ENCODE measurements around the gene TRAPPC14.
A peak's percentile ranks its signal among the peaks of the same experiment; 100 is the strongest.
"Not testable (repeated sequence)": the region's sequence is repeated elsewhere in the genome, so short reads cannot be mapped to it uniquely, and the experiment has no call there.

TRAPPC14 gene

DNA sequence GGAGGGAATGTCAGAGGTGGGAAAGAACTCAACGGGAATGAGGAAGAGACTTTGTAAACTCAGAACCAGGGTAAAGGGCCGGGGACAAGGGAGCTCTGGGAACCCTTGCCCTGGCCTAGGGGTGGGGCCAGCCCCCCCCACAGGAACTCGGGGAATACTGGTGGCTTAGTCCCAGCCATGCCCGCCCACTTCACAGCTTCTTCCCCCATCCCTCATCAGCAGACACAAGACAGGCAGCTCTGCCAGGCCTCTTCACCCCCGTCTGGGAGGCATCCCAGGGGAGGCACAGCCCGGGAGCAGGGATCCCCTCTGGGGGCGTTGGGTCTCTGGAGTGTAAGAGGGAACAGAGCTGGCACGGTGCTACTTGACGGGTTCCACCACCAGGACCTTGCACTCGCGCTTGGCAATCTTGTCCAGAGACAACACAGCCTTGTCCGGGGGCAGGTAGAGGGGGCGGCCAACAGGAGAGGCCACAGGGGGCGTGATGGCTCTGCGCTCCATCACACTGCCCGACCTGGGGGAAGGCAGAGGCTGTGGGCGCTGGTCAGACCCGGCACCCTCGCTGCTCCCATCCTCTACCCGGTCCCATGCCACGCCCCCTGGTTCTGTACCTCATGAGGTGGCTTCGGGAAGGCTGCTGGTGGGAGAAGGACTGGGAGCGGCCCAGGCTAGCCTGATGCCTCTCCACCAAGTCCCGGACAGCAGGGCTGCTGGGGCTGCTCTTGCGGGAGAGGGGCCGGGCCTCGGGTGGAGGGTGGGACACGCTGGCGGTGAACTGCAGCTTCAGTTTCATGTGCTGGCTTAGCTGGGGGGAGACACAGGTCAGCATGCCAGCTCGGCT is 3.7 kb downstream of the TRAPPC14 start:
- no peaks in the 10 kb centered on the region for H3K27me3 ChIP-seq (ENCODE audit: insufficient read depth, low read length)
- no peak overlapping the region for H2AFZ ChIP-seq (ENCODE audit: low read depth, low read length)
- no peak overlapping the region for H3K4me3 ChIP-seq (ENCODE audit: low read length)
- H3K9me3 ChIP-seq (ENCODE audit: low read length), result no peaks in the 10 kb centered on the region
- peaks cover 43% of the 10 kb centered on the region for H3K36me3 ChIP-seq (ENCODE audit: insufficient read depth, low read length)
- peaks cover 15% of the 10 kb centered on the region for H3K4me1 ChIP-seq (ENCODE audit: insufficient read depth, low read length)

DNA sequence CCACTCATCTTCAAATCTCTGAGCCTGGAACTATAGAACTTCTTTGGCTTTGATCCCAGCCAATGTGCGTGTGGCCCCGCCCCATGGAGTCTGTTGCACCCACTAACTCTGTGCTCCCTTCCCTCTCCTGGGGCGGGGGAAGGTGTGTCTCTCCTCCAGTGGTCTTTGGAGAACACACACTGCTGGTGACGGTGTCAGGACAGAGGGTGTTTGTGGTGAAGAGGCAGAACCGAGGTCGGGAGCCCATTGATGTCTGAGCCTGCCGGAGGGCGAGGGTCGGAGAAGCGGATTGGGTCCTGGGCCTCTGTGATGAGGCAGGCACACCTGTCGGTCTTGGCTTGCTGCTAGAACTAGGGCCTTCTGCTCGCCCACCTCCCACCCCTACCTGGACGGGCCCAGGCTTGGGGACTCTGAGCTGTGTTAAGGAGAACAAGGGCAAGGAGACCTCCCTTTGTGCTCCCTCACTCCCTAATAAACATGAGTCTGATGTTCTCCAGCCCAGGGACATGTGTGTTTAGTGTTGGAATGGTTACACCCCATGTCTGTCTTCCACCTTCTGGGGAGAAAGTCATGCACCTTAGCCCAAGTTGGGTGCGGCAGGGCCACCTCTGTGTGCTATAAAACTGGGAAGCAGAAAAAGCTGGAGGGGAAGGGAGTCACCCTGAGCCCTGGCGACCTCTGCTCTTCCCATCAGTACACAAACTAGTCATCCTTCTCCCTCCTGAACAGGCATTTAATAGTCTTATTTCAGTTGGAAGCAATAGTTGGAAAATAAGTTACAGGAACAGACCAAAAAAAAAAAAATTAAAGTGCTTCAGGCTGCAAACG is 4.6 kb downstream of the TRAPPC14 start:
- no peaks in the 10 kb centered on the region for H3K9me3 ChIP-seq (ENCODE audit: low read length)
- H3K4me3 ChIP-seq (ENCODE audit: low read length), result no peak overlapping the region
- H3K27me3 ChIP-seq (ENCODE audit: insufficient read depth, low read length), result no peaks in the 10 kb centered on the region
- peaks cover 43% of the 10 kb centered on the region for H3K36me3 ChIP-seq (ENCODE audit: insufficient read depth, low read length)
- H2AFZ ChIP-seq (ENCODE audit: low read depth, low read length), result no peak overlapping the region
- H3K4me1 ChIP-seq (ENCODE audit: insufficient read depth, low read length), result peaks cover 19% of the 10 kb centered on the region

- peaks cover 43% of the 10 kb centered on the region for H3K36me3 ChIP-seq (ENCODE audit: insufficient read depth, low read length)
- H3K9me3 ChIP-seq (ENCODE audit: low read length), result no peaks in the 10 kb centered on the region
- H3K4me3 ChIP-seq (ENCODE audit: low read length), result no peak overlapping the region
- H3K27me3 ChIP-seq (ENCODE audit: insufficient read depth, low read length), result no peaks in the 10 kb centered on the region
- no peak overlapping the region for H2AFZ ChIP-seq (ENCODE audit: low read depth, low read length)
- peaks cover 21% of the 10 kb centered on the region for H3K4me1 ChIP-seq (ENCODE audit: insufficient read depth, low read length)
Observed at GRCh38 chr7:100152937-100153666, 5.4 kb downstream of the TRAPPC14 start.

- H3K9me3 ChIP-seq (ENCODE audit: low read length), result no peaks in the 10 kb centered on the region
- H3K4me1 ChIP-seq (ENCODE audit: insufficient read depth, low read length), result peaks cover 17% of the 10 kb centered on the region
- H3K27me3 ChIP-seq (ENCODE audit: insufficient read depth, low read length), result no peaks in the 10 kb centered on the region
- H2AFZ ChIP-seq (ENCODE audit: low read depth, low read length), result no peak overlapping the region
- H3K36me3 ChIP-seq (ENCODE audit: insufficient read depth, low read length), result peaks cover 43% of the 10 kb centered on the region
- H3K4me3 ChIP-seq (ENCODE audit: low read length), result no peak overlapping the region
Observed at GRCh38 chr7:100152404-100152803, 6.1 kb downstream of the TRAPPC14 start.

GRCh38 chr7:100148559-100149328 is 9.8 kb downstream of the TRAPPC14 start, which contains the start of gene LAMTOR4:
TSS of gene LAMTOR4 (plus strand) at chr7:100148918. CDS start at chr7:100148973, 55 bp downstream.
- Histone ChIP-seq H3K9me3 (ENCODE audit: low read length) (no peaks in the 10 kb centered on the region), H3K27me3 (ENCODE audit: insufficient read depth, low read length) (no peaks in the 10 kb centered on the region), H3K4me3 (ENCODE audit: low read length) (peak within 1 kb of the TSS; percentile 89), H2AFZ (ENCODE audit: low read depth, low read length) (peak within 1 kb of the TSS; percentile 66), H3K36me3 (ENCODE audit: insufficient read depth, low read length) (peaks cover 19% of the 10 kb centered on the region), H3K4me1 (ENCODE audit: insufficient read depth, low read length) (peaks cover 11% of the 10 kb centered on the region)

GRCh38 chr7:100148225-100148558 is 10.3 kb downstream of the TRAPPC14 start:
- Histone ChIP-seq H3K27me3 (ENCODE audit: insufficient read depth, low read length) (no peaks in the 10 kb centered on the region), H3K36me3 (ENCODE audit: insufficient read depth, low read length) (peaks cover 13% of the 10 kb centered on the region), H3K4me3 (ENCODE audit: low read length) (peak overlapping the region; percentile 89), H2AFZ (ENCODE audit: low read depth, low read length) (peak overlapping the region; percentile 66), H3K9me3 (ENCODE audit: low read length) (no peaks in the 10 kb centered on the region), H3K4me1 (ENCODE audit: insufficient read depth, low read length) (peaks cover 11% of the 10 kb centered on the region)

GRCh38 chr7:100147278-100147677 is 11.2 kb downstream of the TRAPPC14 start:
- Histone ChIP-seq H2AFZ (ENCODE audit: low read depth, low read length) (no peak overlapping the region), H3K36me3 (ENCODE audit: insufficient read depth, low read length) (peaks cover 6% of the 10 kb centered on the region), H3K4me1 (ENCODE audit: insufficient read depth, low read length) (peaks cover 11% of the 10 kb centered on the region), H3K4me3 (ENCODE audit: low read length) (no peak overlapping the region), H3K9me3 (ENCODE audit: low read length) (no peaks in the 10 kb centered on the region), H3K27me3 (ENCODE audit: insufficient read depth, low read length) (no peaks in the 10 kb centered on the region)

GRCh38 chr7:100146350-100146749 is 12.2 kb downstream of the TRAPPC14 start:
- H3K9me3 ChIP-seq (ENCODE audit: low read length); H3K36me3 ChIP-seq (ENCODE audit: insufficient read depth, low read length); H3K4me3 ChIP-seq (ENCODE audit: low read length); H2AFZ ChIP-seq (ENCODE audit: low read depth, low read length); H3K27me3 ChIP-seq (ENCODE audit: insufficient read depth, low read length): not testable (repeated sequence)
- peaks cover 11% of the 10 kb centered on the region for H3K4me1 ChIP-seq (ENCODE audit: insufficient read depth, low read length)

DNA sequence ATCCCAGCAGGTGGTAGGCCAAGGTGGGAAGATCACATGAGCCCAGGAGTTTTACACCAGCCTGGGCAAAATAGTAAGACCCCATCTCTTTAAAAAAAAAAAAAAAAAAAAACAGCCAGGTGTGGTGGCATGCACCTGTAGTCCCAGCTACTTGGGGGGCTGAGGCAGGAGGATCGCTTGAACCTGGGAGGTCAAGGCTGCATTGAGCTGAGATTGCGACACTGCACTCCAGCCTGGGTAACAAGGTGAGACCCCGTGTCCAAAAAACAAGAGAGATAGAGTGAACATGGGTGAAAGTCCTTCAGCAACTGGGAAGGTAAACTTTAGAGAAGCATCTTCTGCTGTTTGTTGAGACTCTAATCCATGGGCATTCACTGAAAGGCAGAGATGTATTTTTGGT is 16.1 kb downstream of the TRAPPC14 start:
- Histone ChIP-seq H3K36me3 (ENCODE audit: insufficient read depth, low read length) (no peaks in the 10 kb centered on the region), H3K9me3 (ENCODE audit: low read length) (no peaks in the 10 kb centered on the region), H3K4me3 (ENCODE audit: low read length) (no peak overlapping the region), H2AFZ (ENCODE audit: low read depth, low read length) (no peak overlapping the region), H3K4me1 (ENCODE audit: insufficient read depth, low read length) (no peaks in the 10 kb centered on the region), H3K27me3 (ENCODE audit: insufficient read depth, low read length) (no peaks in the 10 kb centered on the region)

DNA sequence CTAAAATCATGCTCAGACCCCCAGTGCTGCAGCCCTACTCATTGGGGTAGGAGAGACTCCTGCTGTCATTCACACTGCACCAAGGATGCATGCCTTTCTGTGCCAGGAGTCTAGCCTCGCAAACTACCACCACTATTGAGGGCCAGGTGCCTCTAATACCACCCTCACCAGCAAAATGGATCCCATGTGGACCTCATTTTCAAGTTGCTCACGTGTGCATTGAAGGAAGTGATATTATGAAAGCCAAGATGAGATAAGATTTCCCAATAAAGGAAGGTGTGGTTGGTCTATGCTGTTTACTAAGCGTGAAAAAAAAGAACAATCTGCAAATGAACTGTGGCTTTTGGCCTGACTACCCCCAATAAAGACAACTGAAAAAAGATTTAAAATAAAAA is 17.0 kb downstream of the TRAPPC14 start:
- peak overlapping the region; percentile 10 for H2AFZ ChIP-seq (ENCODE audit: low read depth, low read length)
- H3K4me3 ChIP-seq (ENCODE audit: low read length), result no peak overlapping the region
- H3K36me3 ChIP-seq (ENCODE audit: insufficient read depth, low read length), result no peaks in the 10 kb centered on the region
- no peaks in the 10 kb centered on the region for H3K9me3 ChIP-seq (ENCODE audit: low read length)
- H3K4me1 ChIP-seq (ENCODE audit: insufficient read depth, low read length), result no peaks in the 10 kb centered on the region
- no peaks in the 10 kb centered on the region for H3K27me3 ChIP-seq (ENCODE audit: insufficient read depth, low read length)

- H2AFZ ChIP-seq (ENCODE audit: low read depth, low read length), result no peak overlapping the region
- H3K4me1 ChIP-seq (ENCODE audit: insufficient read depth, low read length), result peaks cover under 1% of the 10 kb centered on the region
- no peaks in the 10 kb centered on the region for H3K9me3 ChIP-seq (ENCODE audit: low read length)
- no peaks in the 10 kb centered on the region for H3K36me3 ChIP-seq (ENCODE audit: insufficient read depth, low read length)
- no peak overlapping the region for H3K4me3 ChIP-seq (ENCODE audit: low read length)
- no peaks in the 10 kb centered on the region for H3K27me3 ChIP-seq (ENCODE audit: insufficient read depth, low read length)
Observed at GRCh38 chr7:100137851-100138760, 20.4 kb downstream of the TRAPPC14 start.

Data from neuron (in vitro differentiated cells).